GM18505 (cell line): ENCODE data around the gene MMP11.

Experiments
- ATAC-seq: cut with Tn5 transposase; IDR thresholded peaks from one replicate; pipeline ENCODE4 v1.9.1; 2021; ENCODE audit not compliant: unreplicated experiment
- POLR2A ChIP-seq: IDR thresholded peaks from 4 replicates; pipeline ENCODE4 v1.6.1; 2011; ENCODE audit warnings: borderline replicate concordance; ENCODE audit not compliant: insufficient read depth, insufficient read length; ENCODE audit errors: extremely low read depth

MMP11 gene

GRCh38 chr22:23767673-23768548 is 4.7 kb upstream of the MMP11 start, which contains the start of gene CHCHD10:
Gene CHCHD10 (minus strand): TSS chr22:23767972. CDS start chr22:23767874, 98 bp downstream.
- ATAC-seq: peak; percentile 45
- TF ChIP-seq POLR2A: peak; percentile 80

- no peak for ATAC-seq
- TF ChIP-seq POLR2A: no peak
Observed at GRCh38 chr22:23769321-23769965, 3.2 kb upstream of the MMP11 start.

GRCh38 chr22:23772315-23772648 is 367 bp upstream of the MMP11 start:
- no peak for ATAC-seq
- TF ChIP-seq POLR2A: no peak

- ATAC-seq: no peak
Observed at GRCh38 chr22:23773483-23774113, 949 bp downstream of the MMP11 start.

GRCh38 chr22:23774114-23774921 is 1.7 kb downstream of the MMP11 start:
- no peak for ATAC-seq
- TF ChIP-seq POLR2A: no peak

More at GRCh38 chr22:23773483-23774113, 949 bp downstream of the MMP11 start:
- TF ChIP-seq POLR2A: no peak

DNA sequence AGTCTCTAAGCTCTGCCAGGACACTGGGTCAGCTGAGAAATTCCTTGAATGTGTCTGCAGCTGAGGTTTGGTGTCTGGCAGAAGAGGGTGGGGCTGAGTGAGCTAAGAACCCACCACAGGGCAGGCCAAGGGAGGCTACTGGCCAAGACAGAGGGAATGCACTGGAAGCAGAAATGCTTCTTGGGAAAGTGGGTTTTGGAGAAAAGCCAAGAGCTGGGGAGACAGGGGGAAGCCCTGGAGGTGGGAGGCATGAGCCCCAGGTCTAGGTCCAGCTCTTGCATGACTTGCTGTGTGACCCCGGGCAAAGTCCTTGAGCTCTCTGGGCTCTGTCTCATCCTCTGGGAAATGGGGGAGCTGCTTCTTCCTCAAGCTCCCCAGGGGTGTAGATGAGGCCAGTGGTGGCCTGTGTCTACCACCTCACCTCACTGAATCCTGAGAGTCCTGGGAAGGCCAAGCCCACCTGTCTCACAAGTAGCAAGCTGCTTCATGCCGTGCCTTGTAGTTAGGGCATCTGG is 2.3 kb downstream of the MMP11 start:
- no peak for ATAC-seq
- no peak for TF ChIP-seq POLR2A

- no peak for TF ChIP-seq POLR2A
- no peak for ATAC-seq
Observed at GRCh38 chr22:23775779-23776375, 3.2 kb downstream of the MMP11 start.

- ATAC-seq: no peak
- no peak for TF ChIP-seq POLR2A
Observed at GRCh38 chr22:23777776-23778576, 5.3 kb downstream of the MMP11 start.

DNA sequence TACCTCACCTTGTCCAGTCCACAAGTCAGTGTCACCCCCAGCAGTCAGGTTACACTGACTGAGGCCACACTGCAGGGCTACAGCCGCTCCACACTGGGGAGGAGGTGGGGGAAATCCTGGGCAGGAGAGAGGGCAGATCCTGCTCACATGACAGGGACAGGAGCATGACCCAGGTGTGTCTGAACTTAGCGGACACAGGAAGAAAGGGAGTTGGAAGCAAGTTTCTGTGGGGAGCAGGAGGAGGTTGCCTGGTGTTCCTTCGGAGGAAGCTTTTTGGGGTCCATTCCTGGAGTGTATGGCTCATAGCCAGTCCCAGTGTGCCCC is 5.9 kb downstream of the MMP11 start:
- no peak for TF ChIP-seq POLR2A
- no peak for ATAC-seq

- ATAC-seq: no peak
- no peak for TF ChIP-seq POLR2A
Observed at GRCh38 chr22:23779083-23779482, 6.4 kb downstream of the MMP11 start.

GRCh38 chr22:23779731-23780130 is 7.1 kb downstream of the MMP11 start:
- no peak for TF ChIP-seq POLR2A
- no peak for ATAC-seq
